Activated naive CD4-positive, alpha-beta T cell (primary cell): ENCODE measurements around the gene UNK.

Experiments
- DNase-seq, 4 experiments: peaks; one replicate each; lab custom pipeline; 2025; lab: John Stamatoyannopoulos, UW

UNK gene

DNA sequence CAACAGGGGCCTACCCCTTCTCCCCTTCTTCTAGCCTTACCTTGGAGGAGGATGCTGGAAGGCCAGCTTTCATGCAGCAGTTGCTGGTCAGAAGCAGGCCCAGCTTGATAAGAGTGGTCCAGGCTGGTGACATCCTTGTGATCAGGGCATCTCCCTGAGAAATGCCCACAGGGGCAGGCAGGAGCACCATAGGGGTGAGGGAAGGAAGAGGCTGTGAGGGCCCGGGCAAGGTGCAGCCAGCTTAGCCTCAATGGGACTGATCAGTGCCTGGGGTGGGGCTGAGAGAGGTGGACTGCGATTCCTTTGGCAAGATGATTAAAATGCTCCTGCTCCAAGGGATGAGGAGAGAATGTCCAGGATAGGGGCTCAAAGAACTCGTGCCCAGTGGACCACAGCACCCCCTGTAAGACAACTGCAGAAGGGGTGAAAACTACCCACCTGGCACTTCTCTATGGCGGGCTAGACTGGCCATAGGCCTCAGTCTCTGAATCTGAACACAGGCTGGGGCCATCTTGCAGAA lies 10.1 kb upstream of the UNK start:
- DNase-seq = no peak

DNA sequence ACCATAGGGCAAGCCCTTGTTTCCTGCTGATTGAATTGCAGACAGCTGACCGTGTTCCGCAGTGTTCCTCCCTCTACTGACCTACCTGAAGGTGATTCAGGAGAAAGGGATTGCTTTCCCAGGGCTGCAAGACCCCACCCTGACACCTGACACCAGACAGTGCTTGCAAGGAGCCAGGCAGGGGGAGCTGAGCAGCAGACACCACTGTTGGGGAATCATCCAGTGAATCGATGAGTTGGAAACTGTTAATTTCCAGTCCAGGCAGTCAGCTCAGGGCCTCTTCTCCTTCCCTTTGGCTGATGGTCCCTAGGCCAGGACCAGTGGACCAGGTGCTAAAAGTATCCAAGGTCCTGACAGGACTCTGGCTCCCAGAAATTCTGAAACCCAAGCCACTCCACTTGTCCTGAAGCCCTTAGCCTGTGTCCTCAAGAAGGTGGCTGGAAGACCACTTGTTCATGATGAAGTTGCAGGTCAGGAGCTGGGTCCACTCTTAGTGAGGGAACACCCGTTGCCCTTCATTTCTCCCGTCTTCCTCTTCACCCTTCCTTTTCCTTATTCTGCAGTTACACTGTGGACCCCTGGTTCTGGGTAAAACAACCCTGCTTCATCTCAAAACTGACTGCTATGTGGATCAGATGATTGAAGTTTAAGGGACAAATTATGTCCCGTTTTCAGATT lies 9.5 kb upstream of the UNK start:
- peak in 1 of 4 experiments; percentile 23 for DNase-seq

DNA sequence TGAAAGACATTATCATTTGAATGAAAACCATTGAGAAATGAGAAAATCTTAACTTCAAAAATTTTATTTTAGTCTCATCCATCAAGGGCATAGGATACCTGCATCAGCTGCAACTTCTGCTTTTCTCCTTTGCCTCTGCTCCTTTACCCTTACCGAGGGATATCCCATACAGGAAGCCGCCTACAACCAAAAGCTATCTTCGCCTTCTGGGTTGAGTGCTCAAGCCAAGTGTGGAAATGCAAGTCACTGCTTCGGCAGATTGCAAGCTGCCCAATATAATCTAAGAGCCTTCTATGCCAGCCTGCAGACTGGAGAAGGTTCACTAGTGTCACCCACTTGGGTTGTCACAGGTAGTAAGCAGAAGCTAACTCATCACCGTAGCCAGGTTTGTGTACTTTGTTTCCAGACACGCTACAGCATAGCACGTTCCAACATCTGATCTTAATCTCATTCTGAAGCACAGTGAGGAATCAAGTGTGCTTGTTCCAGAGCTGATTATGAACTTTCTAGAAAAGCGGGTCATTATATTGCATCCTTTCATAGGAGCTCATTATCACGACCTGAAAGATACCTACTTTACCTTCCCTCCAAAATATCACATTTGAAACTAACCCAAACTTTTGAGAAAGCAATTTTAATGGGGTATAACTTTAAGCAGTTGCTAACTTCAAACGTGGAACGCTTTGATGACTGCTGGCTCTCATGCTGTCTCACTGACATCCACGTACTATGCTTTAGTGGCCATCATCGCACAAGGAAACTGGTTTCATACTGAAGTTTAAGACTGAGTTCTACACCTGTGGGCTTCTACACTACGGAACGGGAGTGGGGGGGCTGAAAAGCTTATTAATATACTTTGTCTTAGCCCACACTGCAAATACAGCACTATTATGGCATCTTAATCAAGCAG lies 8.0 kb upstream of the UNK start:
- peak in 1 of 4 experiments; percentile 12 for DNase-seq

DNA sequence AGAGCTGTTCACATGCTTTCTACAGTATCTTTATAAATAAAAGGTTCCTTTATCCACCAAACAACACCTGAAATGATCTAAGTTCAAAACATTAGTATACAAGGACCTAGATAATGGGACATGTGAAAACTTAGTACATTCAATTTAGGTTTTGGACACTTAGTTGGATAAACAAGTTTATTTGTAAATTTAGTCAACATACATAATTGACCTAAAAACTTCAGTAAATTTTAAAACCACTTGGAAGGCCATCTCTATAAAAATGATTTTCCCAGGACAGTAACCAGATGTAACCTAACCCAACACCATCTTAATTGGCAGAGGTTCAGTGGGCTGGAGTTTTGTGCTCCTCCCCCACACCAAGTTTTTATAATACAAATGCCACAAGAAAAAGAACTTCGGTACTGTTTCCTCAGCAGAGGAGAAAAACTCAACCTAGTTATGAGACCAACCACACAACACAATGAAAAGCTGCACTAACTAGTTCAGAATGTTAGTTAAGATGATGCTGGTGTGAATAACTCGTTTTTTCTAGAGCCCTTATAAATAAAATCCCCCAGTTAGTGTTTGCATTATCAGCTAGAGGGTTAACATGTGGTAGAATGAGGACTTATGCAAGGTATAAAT lies 7.2 kb upstream of the UNK start:
- DNase-seq = no peak

DNA sequence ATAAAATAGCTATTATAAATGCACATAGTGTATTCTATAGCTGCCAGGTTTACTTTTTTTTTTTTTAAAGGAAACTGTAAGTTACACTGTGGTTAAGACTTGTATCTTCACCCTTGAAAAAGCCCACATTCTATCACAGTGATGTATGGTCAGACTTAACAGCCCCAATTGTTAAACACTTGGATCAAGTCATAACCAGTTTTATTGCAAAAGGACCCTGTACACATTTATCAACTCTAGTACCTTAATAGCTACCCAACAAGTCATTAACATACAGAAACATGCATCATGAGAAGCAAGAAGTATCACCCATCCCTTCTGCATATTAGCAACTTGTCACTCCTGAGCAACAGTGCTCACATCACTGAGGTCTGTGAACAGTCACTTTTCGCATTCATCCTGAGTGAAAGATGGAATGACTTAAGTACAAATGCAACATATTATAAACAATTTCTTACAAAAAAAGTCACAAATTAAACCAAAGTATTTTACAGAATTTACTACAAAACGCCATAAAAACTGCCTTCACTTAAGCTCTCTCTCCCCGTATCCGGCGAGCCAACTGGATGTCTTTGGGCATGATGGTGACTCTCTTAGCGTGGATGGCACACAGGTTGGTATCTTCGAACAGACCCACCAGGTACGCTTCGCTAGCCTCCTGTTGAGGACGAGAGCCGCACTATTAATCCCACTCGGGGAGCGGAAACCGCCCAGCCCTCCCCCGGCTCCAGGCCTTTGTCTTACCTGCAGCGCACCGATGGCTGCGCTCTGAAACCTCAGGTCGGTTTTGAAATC lies 6.3 kb upstream of the UNK start:
- peak in 1 of 4 experiments; percentile 27 for DNase-seq

DNA sequence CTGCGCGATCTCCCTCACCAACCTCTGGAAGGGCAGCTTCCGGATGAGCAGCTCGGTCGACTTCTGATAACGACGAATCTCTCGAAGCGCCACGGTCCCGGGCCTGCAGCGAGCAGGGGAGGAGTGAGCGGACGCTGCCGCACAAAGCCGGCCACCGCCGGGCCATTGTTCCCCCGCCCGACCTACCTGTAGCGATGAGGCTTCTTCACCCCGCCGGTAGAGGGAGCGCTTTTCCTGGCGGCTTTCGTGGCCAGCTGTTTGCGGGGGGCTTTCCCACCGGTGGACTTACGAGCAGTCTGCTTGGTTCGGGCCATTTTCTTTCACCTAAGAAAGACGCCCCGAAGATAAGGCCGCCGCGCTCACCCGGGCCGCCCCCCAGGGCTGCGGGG lies 5.8 kb upstream of the UNK start:
- peak in 2 of 4 experiments; percentile 69 to 70 for DNase-seq

DNA sequence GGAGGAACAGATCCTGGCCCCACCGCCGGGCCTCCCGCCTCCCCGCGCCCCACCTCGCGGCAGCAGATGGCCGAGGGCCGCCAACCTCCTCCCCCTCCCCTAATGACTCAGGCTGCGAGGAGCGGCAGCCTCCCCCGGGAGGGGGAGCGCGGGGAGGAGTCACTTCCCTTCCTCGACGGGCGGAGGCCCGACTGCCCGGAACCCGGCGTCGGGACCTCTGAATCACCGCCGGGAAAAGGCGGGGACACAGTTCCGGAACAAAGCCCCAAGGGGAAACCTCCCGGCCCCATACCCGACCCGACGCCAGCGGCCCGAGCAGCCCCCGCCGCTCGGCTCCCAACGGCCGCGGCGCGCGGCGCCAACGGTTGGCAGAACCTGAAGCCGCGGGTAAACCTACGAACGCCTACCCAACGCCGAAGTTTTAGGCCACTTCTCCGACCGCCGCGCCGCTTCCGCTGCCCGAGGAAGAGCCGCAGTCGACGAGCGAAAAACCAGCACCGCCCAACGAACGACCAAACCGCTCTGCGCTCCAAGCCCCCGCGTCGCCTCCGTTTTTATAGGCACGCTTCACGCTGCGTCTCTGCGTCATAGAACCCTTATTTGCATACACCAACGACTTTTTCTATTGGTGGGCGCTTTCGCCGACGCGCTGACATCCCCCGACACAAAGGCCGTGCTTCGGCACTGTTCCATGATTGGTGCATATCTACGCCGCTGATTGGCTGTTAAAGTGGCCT lies 5.2 kb upstream of the UNK start:
- DNase-seq = peak; percentile 88 to 91 (median 90)

DNA sequence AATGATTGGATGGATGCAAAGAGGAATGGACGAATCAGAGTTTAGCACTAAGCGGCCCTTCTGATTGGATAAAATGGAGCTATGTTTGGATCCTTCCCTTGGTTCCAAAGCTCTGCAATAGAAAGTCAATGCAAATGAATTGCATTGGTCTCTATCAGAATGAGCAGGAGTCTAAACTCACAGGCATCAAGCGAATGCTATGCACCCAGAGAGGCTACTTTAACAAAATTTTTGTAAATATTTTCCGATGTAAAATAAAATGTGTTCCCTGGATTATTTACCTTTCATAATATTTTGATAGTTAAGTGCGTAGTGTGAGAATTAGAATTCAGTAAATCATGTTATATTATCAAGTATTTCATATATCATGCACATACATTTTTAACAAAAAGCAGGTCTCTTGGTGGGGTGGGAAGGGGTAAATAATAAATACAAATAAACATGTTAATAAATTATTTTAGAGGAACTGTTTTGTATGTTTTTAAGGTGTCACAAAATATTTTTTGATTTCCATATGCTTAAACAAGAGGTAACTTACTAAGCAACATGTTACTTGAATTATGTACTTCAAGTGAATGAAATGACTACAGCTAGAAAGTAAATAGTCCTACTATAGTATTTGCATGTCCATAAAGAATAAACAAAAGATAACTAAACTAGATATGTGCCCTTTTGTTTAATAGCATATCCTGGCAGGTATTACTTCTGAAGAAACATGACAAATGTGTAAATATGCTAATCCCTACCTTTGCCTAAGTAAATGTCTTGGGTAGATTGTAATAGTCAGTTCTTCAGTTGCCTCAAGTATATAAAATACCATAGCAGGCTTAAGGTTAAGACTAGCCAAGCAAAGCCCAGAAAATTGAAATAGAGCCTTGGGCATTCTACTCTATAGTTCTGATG lies 4.4 kb upstream of the UNK start:
- no peak for DNase-seq

DNA sequence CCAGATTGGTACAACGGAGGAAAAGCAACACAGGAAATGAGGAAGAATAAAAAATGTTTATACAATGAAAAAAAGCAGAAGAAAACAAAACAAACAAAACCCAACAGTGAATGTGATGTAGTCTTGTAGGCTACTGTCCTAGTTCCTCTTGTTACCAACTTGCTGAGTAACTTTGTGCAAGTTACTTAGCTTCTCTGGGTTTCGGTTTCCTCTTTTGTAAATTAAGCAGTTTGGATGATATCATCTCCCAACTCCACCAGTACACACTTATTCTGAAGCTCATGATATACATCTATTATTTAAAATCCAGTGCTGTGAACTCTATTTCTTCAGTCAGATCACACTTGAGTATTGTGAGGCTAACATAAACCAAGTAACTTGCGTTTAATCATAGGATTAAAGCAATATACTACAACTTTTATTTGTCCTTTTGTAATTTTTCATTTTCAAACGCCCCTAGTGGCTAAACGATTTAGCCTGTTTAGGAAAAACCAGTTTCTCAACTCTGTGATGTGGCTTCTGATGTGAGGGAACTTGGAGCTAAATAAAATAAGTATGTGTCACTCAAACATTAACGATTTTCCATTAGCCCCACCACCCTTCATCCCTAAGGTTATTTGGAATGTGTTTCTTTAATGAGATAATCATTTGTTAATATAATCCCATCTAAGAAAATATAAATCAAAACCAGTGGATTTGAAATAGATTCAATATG lies 1.4 kb upstream of the UNK start:
- DNase-seq = no peak

DNA sequence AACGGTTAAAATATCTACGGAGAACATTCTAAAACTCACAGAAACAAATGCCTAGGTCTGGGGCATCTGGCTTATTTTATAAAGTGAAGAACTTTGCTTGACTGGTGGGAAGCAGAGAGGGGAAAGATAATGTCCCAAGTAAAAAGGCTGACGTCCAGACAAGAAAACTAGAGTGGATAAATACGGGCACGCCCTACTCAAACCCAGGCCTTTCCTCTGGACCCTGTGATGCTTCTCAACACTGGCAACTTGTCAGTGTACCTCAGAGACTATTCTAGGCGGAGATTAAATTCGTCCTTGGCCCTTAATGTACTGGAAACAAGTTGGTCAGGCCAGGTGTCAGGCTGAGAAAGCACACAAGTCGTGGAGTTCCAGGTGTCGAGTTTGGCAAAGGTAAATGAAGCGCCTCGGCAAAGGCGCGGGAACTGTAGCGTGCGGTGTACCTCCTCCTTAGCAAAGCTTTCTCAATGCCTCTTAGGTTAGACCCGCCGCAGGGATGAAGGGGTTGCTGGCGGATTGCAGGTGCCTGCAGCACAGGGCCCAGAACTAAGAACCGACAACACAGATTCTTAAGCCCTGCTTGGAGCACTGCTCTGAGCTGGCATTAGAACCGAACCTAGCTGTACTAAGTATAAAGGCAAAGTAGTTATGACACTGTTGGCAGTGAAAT lies 668 bp upstream of the UNK start:
- peak in 1 of 4 experiments; percentile 35 for DNase-seq

DNA sequence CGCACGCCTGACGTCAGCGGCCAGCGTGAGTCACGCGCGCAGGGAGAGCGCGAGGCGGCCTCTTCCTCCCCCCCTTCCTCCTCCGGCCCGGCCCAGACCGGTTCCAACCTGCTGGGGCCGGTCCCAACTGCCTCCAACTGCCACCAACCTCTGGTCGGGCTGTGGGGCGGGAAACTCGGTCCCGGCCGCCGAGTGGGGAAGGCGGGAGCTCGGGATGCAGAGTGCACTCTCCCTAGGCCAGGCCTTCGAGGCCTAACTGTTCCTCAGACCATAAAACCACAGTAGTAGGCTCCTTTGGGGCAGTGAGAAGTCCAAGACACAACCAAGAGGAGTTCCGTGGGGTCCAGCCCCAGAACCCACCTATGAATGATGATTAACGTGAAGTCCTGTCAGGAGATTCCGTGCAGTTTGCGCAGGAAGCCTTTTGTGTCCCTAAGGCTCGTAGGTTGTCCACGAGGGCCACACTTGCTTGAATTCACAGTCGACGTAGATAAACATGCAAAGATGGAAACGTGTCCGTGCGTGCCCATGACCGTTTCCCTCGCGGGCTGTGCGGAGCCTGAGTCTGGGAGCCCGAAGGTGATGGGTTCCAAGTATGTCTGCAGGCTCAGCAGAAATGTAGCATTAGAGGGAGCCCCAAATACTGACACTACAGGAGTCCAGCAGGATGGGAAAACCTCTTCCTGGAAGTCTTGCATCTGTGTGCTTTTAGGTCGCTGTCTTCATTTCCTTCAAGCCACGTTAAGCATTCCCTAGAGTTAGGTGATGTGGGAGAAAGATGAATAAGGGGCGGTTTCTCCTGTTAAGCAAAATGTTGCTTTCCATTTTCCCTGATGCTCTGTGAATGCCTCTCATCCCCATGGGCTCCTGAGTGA lies 647 bp downstream of the UNK start:
- peak in 3 of 4 experiments; percentile 32 to 99 (median 51) for DNase-seq

DNA sequence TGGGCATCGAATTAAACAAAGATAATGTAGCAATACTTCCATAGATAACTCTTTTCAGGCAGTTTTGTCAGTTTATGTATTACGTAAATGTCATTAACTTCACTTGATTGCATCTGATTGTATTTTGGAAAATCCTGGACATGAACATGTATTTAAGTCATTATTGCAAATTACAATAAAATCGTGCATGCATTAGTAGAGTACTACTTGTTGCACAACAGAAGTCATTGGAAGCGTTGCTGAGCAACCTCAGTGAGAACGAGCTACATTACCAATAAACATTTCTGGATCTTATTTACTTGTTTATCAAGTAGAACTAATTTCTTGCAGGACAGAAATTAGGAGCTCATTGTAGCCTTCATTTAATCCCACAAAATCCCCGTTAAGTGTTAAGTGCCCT lies 6.6 kb downstream of the UNK start:
- no peak for DNase-seq

DNA sequence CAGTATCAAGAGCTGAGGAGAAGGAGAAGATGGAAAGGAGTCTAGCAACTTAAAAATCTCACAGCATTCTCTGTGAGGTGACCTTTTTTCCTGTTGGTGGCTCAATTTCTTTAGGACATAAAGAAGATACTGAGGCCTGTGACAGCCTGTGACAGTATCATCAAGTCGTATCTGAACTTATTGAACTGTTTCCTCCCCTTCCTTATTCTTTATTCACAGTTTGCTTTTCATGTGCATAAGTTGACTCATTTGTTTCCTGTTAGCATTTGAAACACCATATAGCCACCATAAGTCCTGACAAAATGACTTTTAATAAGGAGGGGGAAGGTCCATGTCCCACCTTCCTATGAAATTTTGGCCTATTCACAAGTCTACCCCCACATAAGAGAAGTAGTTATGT lies 8.9 kb downstream of the UNK start:
- DNase-seq = no peak

DNA sequence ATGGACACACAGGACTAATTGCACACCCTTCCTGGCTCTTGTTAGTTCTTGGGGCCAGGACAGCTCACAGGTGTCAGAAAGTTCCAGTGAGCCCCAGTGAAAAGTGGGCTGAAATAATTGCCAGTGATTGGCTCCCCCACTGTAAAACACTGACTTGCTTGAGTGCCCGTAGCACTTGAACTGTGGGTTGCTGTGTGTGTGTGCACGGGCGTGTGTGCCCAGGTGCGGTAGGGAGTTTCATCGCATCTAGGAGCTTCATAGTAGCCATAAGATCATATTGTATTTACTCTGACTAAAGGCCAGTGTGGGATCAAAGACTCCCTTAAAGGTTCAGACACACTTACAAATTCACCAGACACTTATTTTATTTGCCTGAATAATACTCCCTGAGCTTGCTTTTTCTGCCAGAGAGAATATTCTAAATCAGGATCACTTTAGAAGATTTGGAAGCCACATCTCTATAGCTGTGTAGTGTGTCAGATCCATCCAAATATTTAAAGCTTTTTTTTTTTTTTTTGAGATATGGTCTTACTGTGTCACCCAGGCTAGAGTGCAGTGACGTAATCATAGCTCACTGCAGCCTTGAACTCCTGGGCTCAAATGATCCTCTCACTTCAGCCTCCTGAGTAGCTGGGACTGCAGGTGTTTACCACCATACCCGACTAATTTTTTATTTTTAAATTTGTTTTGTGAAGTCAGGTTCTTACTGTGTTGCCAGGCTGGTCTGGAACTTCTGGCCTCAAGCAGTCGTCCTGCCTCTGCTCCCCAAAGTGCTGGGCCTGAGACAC lies 11.4 kb downstream of the UNK start:
- DNase-seq = no peak

DNA sequence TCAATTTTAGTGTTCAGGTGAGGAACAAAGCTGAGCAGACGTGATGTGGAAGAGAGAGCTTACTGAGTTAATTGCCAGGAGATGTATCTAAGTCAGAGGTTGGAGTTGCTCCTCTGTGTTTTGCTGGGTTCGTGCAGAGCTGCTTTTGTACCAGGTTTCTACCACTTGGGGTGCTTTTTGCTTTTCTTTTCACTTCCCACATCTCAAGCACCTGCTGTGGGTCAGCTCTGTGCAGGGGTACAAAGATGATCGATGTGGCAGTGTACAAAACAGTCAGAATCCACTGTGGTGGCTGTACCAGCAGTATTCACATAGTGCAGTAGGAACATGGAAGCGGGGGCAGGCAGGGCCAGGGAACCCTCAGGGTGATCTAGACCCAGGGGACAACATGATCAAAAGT lies 14.8 kb downstream of the UNK start:
- DNase-seq = no peak

DNA sequence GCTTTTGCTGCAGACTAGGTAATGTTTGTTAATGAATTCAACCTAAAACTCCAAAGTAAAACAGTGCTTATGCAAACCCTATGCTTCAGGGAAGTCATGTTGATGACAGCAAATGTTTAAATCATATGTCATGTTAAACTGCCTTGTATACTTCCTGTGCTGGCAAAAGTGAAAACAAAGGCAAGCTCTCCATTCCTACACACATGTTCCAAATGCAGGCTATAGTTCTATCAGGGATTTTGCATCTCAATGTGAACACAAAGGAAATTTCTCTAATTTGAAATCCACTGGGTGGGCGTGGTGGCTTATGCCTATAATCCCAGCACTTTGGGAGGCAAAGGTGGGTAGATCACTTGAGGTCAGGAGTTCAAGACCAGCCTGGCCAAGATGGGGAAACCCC lies 19.3 kb downstream of the UNK start:
- DNase-seq = no peak
